ENCODE results near the gene COQ8A.

The COQ8A gene

DNA sequence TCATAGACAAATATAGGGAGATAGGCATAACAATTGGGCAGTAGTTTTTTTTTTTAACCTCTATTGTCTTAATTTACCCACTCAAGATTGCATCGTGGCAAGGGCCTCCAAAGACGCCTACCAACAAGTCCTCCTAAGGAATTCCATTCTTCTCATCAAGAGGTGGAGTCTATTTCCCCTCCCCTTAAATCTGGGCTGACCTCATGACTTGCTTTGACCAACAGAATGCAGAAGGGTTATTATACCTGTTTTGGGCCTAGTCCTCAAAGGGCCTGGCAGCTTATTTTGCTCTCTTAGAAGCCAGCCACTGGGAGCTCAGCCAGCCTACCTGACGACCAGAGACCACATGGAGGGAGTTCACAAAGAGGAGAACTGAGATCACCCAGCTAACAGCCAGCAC is 92.3 kb downstream of the COQ8A start:
- DNase-seq (ENCODE audit: low read depth) = no peak

GRCh38 chr1:227033880-227034279 is 93.8 kb downstream of the COQ8A start:
- no peak for DNase-seq (ENCODE audit: low read depth)

- no peak for DNase-seq (ENCODE audit: low read depth)
Observed at GRCh38 chr1:227035316-227035715, 95.2 kb downstream of the COQ8A start.

- DNase-seq (ENCODE audit: low read depth) = no peak
Observed at GRCh38 chr1:227037121-227037520, 97.0 kb downstream of the COQ8A start.

Measured in fibroblast of the conjunctiva (primary cell).